SK-N-SH treated with all-trans-retinoic acid at 6 μM for 48 hours (cell line): ENCODE results near the gene AEN.
A peak's percentile ranks its signal among the peaks of the same experiment; 100 is the strongest.

Source experiments
- ATAC-seq: fragments of 200-7000 bp; cut with Tn5 transposase; 3 replicates; pipeline ENCODE4 v1.9.1; 2020; ENCODE audit warnings: mild to moderate bottlenecking, moderate library complexity
- ARNTL ChIP-seq: fragments of 450-650 bp; formaldehyde crosslinking; IDR thresholded peaks from 2 replicates; pipeline ENCODE4 v1.5.0; 2020; ENCODE audit warnings: low read depth, mild to moderate bottlenecking, moderate library complexity, borderline replicate concordance
- CSDC2 ChIP-seq: fragments of 250-450 bp; sonication (Bioruptor Pico); IDR thresholded peaks from 2 replicates; pipeline ENCODE4 v1.5.0; 2020; ENCODE audit warnings: mild to moderate bottlenecking, moderate library complexity
- CSRNP3 ChIP-seq: fragments of 250-450 bp; sonication (Bioruptor Pico); IDR thresholded peaks from 2 replicates; pipeline ENCODE4 v1.5.1; 2021; ENCODE audit warnings: mild to moderate bottlenecking, moderate library complexity
- ESRRG ChIP-seq: fragments of 250-450 bp; sonication (Bioruptor Pico); IDR thresholded peaks from 2 replicates; pipeline ENCODE4 v1.6.1; 2021; ENCODE audit warnings: mild to moderate bottlenecking
- GLIS3 ChIP-seq: fragments of 250-450 bp; sonication (Bioruptor Pico); IDR thresholded peaks from 2 replicates; pipeline ENCODE4 v1.5.0; 2020; ENCODE audit warnings: mild to moderate bottlenecking, moderate library complexity
- ISL1 ChIP-seq: fragments of 250-450 bp; sonication (Bioruptor Pico); IDR thresholded peaks from 2 replicates; pipeline ENCODE4 v2.1.2; 2022; ENCODE audit warnings: mild to moderate bottlenecking, moderate library complexity
- OSR1 ChIP-seq: fragments of 250-450 bp; sonication (Bioruptor Pico); IDR thresholded peaks from 2 replicates; pipeline ENCODE4 v1.8.0; 2022; ENCODE audit warnings: moderate library complexity, mild to moderate bottlenecking, inconsistent platforms
- PATZ1 ChIP-seq: fragments of 250-450 bp; sonication (Bioruptor Pico); IDR thresholded peaks from 2 replicates; pipeline ENCODE4 v1.8.0; 2020; ENCODE audit warnings: mild to moderate bottlenecking, moderate library complexity, borderline replicate concordance
- RARB ChIP-seq: fragments of 250-450 bp; sonication (Bioruptor Pico); IDR thresholded peaks from 2 replicates; pipeline ENCODE4 v1.8.0; 2021; ENCODE audit warnings: mild to moderate bottlenecking, moderate library complexity
- SNAI2 ChIP-seq: fragments of 250-450 bp; sonication (Bioruptor Pico); IDR thresholded peaks from 2 replicates; pipeline ENCODE4 v1.5.0; 2020; ENCODE audit warnings: mild to moderate bottlenecking, moderate library complexity
- TCF4 ChIP-seq: fragments of 250-450 bp; sonication (Bioruptor Pico); IDR thresholded peaks from 2 replicates; pipeline ENCODE4 v1.8.0; 2021; ENCODE audit warnings: mild to moderate bottlenecking, moderate library complexity, borderline replicate concordance
- TOX ChIP-seq: fragments of 250-450 bp; sonication (Bioruptor Pico); IDR thresholded peaks from 2 replicates; pipeline ENCODE4 v1.8.0; 2021; ENCODE audit warnings: mild to moderate bottlenecking, moderate library complexity, borderline replicate concordance
- ZC3H10 ChIP-seq: fragments of 250-450 bp; sonication (Bioruptor Pico); IDR thresholded peaks from 2 replicates; pipeline ENCODE4 v1.5.1; 2021; ENCODE audit warnings: mild to moderate bottlenecking, moderate library complexity
- ZFP3 ChIP-seq: fragments of 250-450 bp; sonication (Bioruptor Pico); IDR thresholded peaks from 2 replicates; pipeline ENCODE4 v1.5.0; 2020; ENCODE audit warnings: mild to moderate bottlenecking, moderate library complexity
- ZFP30 ChIP-seq: fragments of 450-650 bp; formaldehyde crosslinking; IDR thresholded peaks from 2 replicates; pipeline ENCODE4 v1.5.0; 2022; ENCODE audit warnings: mild to moderate bottlenecking, moderate library complexity
- ZNF565 ChIP-seq: fragments of 450-650 bp; formaldehyde crosslinking; conservative IDR thresholded peaks from 2 replicates; pipeline ENCODE4 v1.5.0; 2020; ENCODE audit warnings: low read depth, mild to moderate bottlenecking, moderate library complexity
- ZNF70 ChIP-seq: fragments of 450-650 bp; formaldehyde crosslinking; IDR thresholded peaks from 2 replicates; pipeline ENCODE4 v1.5.0; 2020; ENCODE audit warnings: mild to moderate bottlenecking, moderate library complexity
- TF ChIP-seq, protein P1 (sequence below): fragments of 250-450 bp; sonication (Bioruptor Pico); IDR thresholded peaks from 2 replicates; pipeline ENCODE4 v1.5.0; 2020; ENCODE audit warnings: mild to moderate bottlenecking, moderate library complexity
- TF ChIP-seq, protein P2 (sequence below): fragments of 250-450 bp; sonication (Bioruptor Pico); IDR thresholded peaks from 2 replicates; pipeline ENCODE4 v1.8.0; 2021; ENCODE audit warnings: low read depth, mild to moderate bottlenecking, moderate library complexity, borderline replicate concordance

AEN gene, protein sequence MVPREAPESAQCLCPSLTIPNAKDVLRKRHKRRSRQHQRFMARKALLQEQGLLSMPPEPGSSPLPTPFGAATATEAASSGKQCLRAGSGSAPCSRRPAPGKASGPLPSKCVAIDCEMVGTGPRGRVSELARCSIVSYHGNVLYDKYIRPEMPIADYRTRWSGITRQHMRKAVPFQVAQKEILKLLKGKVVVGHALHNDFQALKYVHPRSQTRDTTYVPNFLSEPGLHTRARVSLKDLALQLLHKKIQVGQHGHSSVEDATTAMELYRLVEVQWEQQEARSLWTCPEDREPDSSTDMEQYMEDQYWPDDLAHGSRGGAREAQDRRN

DNA sequence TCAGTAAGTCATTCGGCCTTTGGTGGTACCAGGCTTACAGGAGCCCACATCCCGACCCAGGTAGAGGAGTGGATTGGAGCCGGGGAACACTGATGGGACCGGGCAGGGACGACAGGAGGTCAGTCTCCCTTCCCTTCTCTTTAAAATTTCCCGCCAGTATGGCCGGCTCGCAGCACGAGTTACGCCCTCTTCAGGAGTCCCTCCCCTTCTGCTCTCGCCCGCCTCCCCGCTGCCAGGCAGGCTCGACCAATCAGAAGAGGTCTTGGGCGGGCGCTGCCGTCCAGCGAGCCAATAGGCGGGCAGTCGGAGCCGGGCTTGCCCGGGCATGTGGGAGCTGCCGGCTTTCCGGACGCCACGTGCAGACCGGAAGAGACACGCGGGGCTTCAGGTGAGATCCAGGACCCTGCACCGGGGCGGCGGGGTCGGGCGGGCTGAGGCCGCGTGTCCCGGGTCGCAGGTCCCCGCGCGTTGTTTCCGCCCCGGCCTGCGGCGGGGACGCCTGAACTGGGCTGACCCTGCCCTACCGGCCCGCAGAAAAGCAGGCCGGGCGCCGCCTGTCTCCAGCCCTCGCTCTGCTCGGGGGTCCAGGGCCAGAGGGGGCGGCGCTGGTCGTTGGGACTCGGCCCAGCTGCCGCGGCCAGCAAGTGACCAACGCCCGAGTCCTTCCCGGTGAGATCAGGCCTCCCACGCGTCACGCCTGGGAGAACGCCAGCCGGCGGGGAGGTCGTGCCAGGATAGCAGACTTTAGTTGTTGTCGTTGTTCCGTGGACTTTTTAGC lies at the start of gene AEN:
AEN (plus strand) TSS at position 346 of the 778 bp plus-strand sequence. CDS start 4,870 bp downstream, outside the sequence.
- TF ChIP-seq ZFP3 (CRISPR knock-in tag) (peak; percentile 41; the same call in 1 of the 2 replicates), ZFP30 (CRISPR knock-in tag) (no peak), TCF4 (CRISPR knock-in tag) (no peak), GLIS3 (CRISPR knock-in tag) (no peak)
- TF ChIP-seq, protein P1, sequence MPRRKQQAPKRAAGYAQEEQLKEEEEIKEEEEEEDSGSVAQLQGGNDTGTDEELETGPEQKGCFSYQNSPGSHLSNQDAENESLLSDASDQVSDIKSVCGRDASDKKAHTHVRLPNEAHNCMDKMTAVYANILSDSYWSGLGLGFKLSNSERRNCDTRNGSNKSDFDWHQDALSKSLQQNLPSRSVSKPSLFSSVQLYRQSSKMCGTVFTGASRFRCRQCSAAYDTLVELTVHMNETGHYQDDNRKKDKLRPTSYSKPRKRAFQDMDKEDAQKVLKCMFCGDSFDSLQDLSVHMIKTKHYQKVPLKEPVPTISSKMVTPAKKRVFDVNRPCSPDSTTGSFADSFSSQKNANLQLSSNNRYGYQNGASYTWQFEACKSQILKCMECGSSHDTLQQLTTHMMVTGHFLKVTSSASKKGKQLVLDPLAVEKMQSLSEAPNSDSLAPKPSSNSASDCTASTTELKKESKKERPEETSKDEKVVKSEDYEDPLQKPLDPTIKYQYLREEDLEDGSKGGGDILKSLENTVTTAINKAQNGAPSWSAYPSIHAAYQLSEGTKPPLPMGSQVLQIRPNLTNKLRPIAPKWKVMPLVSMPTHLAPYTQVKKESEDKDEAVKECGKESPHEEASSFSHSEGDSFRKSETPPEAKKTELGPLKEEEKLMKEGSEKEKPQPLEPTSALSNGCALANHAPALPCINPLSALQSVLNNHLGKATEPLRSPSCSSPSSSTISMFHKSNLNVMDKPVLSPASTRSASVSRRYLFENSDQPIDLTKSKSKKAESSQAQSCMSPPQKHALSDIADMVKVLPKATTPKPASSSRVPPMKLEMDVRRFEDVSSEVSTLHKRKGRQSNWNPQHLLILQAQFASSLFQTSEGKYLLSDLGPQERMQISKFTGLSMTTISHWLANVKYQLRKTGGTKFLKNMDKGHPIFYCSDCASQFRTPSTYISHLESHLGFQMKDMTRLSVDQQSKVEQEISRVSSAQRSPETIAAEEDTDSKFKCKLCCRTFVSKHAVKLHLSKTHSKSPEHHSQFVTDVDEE: no peak
- TF ChIP-seq, all 23 proteins: peak for 1

GRCh38 chr15:88571852-88572259 lies 49.3 kb upstream of the AEN start:
- TF ChIP-seq SNAI2 (CRISPR knock-in tag) (no peak), ZFP3 (CRISPR knock-in tag) (no peak), ZNF70 (CRISPR knock-in tag) (no peak), TOX (no peak), CSRNP3 (CRISPR knock-in tag) (no peak), CSDC2 (CRISPR knock-in tag) (no peak), ESRRG (CRISPR knock-in tag) (no peak), ZNF565 (CRISPR knock-in tag) (no peak)
- ATAC-seq: peak; percentile 22; the same call in 1 of the 3 replicates

More for the DNA sequence above, at the start of gene AEN:
- peak; percentile 97 for ATAC-seq

DNA sequence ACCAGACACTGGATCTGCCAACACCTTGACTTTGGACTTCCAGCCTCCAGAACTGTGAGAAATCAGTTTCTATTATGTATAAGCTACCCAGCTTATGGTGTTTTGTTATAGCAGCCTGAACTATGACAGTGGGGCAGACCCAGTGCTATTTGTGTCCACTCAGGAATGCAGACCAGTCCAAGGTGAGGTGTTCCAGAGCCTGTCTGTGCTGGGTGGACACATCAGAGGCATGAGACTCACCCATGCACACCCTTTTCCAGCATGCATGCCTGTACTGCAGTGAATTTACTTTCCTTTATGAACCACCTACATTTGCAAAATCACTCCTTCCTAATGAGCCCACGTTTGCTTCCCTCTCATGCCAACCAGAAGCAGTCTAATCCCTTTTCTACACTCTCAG lies 47.1 kb upstream of the AEN start:
- no peak for TF ChIP-seq CSRNP3 (CRISPR knock-in tag)
- no peak for ATAC-seq

- no peak for ATAC-seq
- TF ChIP-seq ISL1: no peak
- no peak for TF ChIP-seq CSDC2 (CRISPR knock-in tag)
- TF ChIP-seq OSR1 (CRISPR knock-in tag): no peak
- no peak for TF ChIP-seq ZC3H10 (CRISPR knock-in tag)
- TF ChIP-seq, protein P1: no peak
- TF ChIP-seq ARNTL: no peak
- no peak for TF ChIP-seq TOX
- no peak for TF ChIP-seq ESRRG (CRISPR knock-in tag)
- TF ChIP-seq ZNF70 (CRISPR knock-in tag): no peak
- TF ChIP-seq, protein P2, sequence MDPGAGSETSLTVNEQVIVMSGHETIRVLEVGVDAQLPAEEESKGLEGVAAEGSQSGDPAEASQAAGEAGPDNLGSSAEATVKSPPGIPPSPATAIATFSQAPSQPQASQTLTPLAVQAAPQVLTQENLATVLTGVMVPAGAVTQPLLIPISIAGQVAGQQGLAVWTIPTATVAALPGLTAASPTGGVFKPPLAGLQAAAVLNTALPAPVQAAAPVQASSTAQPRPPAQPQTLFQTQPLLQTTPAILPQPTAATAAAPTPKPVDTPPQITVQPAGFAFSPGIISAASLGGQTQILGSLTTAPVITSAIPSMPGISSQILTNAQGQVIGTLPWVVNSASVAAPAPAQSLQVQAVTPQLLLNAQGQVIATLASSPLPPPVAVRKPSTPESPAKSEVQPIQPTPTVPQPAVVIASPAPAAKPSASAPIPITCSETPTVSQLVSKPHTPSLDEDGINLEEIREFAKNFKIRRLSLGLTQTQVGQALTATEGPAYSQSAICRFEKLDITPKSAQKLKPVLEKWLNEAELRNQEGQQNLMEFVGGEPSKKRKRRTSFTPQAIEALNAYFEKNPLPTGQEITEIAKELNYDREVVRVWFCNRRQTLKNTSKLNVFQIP (CRISPR knock-in tag): no peak
- TF ChIP-seq RARB (CRISPR knock-in tag): no peak
- no peak for TF ChIP-seq TCF4 (CRISPR knock-in tag)
- TF ChIP-seq PATZ1 (CRISPR knock-in tag): no peak
- no peak for TF ChIP-seq ZNF565 (CRISPR knock-in tag)
Measured at GRCh38 chr15:88574655-88575054, 46.5 kb upstream of the AEN start.
